Spinal cord (tissue), 10 donors: ENCODE results near the gene CCS. TPM values are rescaled to one million over a fixed set of nuclear protein-coding genes. Genes with fewer than 3 reads are reported as not detected.
"Not testable (repeated sequence)": the region's sequence is repeated elsewhere in the genome, so short reads cannot be mapped to it uniquely, and the experiment has no call there.

ENCODE experiments used
- DNase-seq, 6 donors: peaks; one replicate each; pipeline versions ENCODE4 v3.0.0 to v3.0.0-alpha.2; 2013 to 2015; ENCODE audit warnings: low spot score in 6 of 6, low read depth in 4 of 6
- H3K27ac ChIP-seq: one replicate; pipeline ENCODE4 v1.5.1; 2013; ENCODE audit warnings: low read depth, low read length, control low read depth
- H3K27me3 ChIP-seq: one replicate; pipeline ENCODE4 v1.6.1; 2013; ENCODE audit warnings: low read length; ENCODE audit not compliant: control insufficient read depth, insufficient read depth
- H3K36me3 ChIP-seq: one replicate; pipeline ENCODE4 v1.6.1; 2013; ENCODE audit warnings: low read length; ENCODE audit not compliant: control insufficient read depth, insufficient read depth
- H3K4me1 ChIP-seq: one replicate; pipeline ENCODE4 v1.6.1; 2013; ENCODE audit warnings: low read length; ENCODE audit not compliant: control insufficient read depth, insufficient read depth
- H3K4me3 ChIP-seq: one replicate; pipeline ENCODE4 v1.5.1; 2013; ENCODE audit warnings: low read depth, low read length, control low read depth
- H3K9me3 ChIP-seq: one replicate; pipeline ENCODE4 v1.6.1; 2013; ENCODE audit warnings: low read length; ENCODE audit not compliant: control insufficient read depth, insufficient read depth
- WGBS: methylation state at CpG from one replicate; pipeline ENCODE4 v1.1.5; 2013; ENCODE audit warnings: missing lambda C conversion rate; ENCODE audit not compliant: insufficient coverage; 5-methylcytosine and 5-hydroxymethylcytosine counted together
- polyA plus RNA-seq, 2 donors: library from polyadenylated mRNA; unstranded; fragments of 120-200 nt; gene quantifications; one replicate each; pipeline ENCODE4 v1.2.1, GENCODE V29; 2013; ENCODE audit not compliant: insufficient read length in 2 of 2
- total RNA-seq, 2 donors: library from RNA; depleted of rRNA in 1 of 2; stranded (reverse); fragments of 120-200 nt in 1 of 2; fragments of >200 nt in 1 of 2; gene quantifications; one replicate each; pipeline versions ENCODE4 v1.2.3 to v1.2.4, GENCODE V29; 2013 to 2014
- donor health status: healthy.

The CCS gene
- total and polyA plus RNA-seq, 4 donors: 17.0 to 81.4 (median 61.6) TPM

DNA sequence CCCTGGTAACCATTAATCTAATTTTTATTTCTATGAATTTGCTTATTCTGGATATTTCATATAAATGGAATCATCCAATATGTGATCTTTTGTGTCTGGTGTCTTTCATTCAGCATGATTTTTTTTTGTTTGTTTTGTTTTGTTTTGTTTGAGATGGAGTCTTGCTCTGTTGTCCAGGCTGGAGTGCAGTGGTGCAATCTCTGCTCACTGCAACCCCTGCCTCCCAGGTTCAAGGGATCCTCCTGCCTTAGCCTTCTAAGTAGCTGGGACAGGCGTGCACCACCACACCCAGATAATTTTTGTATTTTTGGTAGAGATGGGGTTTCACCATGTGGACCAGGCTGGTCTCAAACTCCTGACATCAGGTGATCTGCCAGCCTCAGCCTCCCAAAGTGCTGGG, 7.5 kb upstream of the CCS start:
- not testable (repeated sequence) for H3K4me3 ChIP-seq, H3K9me3 ChIP-seq, H3K4me1 ChIP-seq, DNase-seq, H3K27ac ChIP-seq, H3K36me3 ChIP-seq, H3K27me3 ChIP-seq
- WGBS: no CpG with 5 or more reads among the region's 1 CpG

- H3K4me1 ChIP-seq: no peaks in the 10 kb centered on the region
- H3K27ac ChIP-seq: no peak overlapping the region
- no peaks in the 10 kb centered on the region for H3K36me3 ChIP-seq
- no peak for DNase-seq
- WGBS: 71% methylated on average over 2 of the region's 2 CpGs
- peaks cover 10% of the 10 kb centered on the region for H3K9me3 ChIP-seq
- no peak overlapping the region for H3K4me3 ChIP-seq
- no peaks in the 10 kb centered on the region for H3K27me3 ChIP-seq
Measured at GRCh38 chr11:66586136-66586535, 6.8 kb upstream of the CCS start.

DNA sequence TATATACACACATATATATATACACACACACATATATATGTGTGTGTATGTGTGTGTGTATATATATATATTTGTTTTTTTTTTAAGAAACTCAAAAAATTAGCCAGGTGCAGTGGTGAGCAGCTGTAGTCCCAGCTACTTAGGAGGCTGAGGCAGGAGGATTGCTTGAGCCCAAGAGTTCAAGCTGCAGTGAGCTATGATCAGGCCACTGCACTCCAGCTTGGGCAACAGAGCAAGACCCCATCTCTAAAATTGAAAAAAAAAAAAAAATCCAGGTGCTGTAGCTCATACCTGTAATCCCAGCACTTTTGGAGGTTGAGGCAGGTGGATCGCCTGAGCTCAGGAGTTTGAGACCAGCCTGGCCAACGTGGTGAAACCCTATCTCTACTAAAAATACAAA, 3.7 kb upstream of the CCS start:
- DNase-seq, H3K4me3 ChIP-seq, H3K36me3 ChIP-seq, H3K9me3 ChIP-seq, H3K27ac ChIP-seq, H3K27me3 ChIP-seq: not testable (repeated sequence)
- WGBS: 100% methylated on average over 1 of the region's 2 CpGs
- peaks cover 24% of the 10 kb centered on the region for H3K4me1 ChIP-seq

- H3K27ac ChIP-seq: no peak overlapping the region
- no peaks in the 10 kb centered on the region for H3K27me3 ChIP-seq
- 82% methylated on average over 5 of the region's 7 CpGs for WGBS
- no peaks in the 10 kb centered on the region for H3K36me3 ChIP-seq
- peaks cover 10% of the 10 kb centered on the region for H3K9me3 ChIP-seq
- no peak overlapping the region for H3K4me3 ChIP-seq
- no peak for DNase-seq
- H3K4me1 ChIP-seq: peaks cover 31% of the 10 kb centered on the region
Measured at GRCh38 chr11:66589996-66590675, 2.8 kb upstream of the CCS start.

DNA sequence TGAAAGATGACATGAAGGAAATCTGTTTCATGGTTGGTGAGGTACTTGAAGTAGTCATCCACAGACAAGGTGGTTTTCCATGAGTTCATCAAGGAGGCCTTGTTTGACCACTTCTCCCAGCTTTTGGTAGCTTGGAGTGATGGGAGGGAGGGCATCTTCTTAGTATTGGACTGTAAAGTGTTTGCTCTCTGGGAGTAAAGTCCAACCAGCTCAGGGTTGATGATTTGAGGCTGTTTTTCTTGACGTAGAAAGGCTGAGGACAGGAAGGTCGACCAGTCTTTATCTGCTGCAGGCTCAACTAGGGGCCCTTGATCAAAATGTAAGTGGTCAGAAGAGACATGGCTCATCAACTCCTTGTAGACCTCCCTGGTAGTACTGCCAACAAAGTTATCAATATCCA, 1.8 kb upstream of the CCS start:
- DNase-seq: no peak
- H3K9me3 ChIP-seq: peaks cover 10% of the 10 kb centered on the region
- H3K4me1 ChIP-seq: peaks cover 41% of the 10 kb centered on the region
- no peaks in the 10 kb centered on the region for H3K36me3 ChIP-seq
- WGBS: 100% methylated on average over 1 of the region's 2 CpGs
- H3K27me3 ChIP-seq: no peaks in the 10 kb centered on the region
- no peak overlapping the region for H3K27ac ChIP-seq
- H3K4me3 ChIP-seq: no peak overlapping the region

DNA sequence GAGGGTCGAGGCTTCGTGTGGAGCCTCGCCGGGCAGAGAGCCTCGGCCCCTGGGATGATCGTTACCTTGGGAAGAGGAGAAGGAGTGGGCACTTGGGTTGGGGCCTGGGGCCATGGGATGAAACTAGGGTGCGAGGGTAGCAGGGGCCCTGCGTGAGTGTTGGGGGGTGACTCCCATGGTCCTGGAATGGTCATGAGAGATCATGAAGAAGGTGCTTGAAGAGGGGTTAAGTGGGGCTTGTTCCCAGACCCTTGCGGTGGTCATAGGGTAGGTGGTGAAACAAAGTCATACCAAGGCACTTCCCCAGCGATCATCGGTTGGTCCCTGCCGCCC, 284 bp downstream of the CCS start:
- H3K27ac ChIP-seq: peak overlapping the region; percentile 88
- H3K27me3 ChIP-seq: no peaks in the 10 kb centered on the region
- WGBS: 17% methylated on average over 9 of the region's 12 CpGs
- peaks cover 10% of the 10 kb centered on the region for H3K9me3 ChIP-seq
- H3K4me1 ChIP-seq: peaks cover 43% of the 10 kb centered on the region
- H3K4me3 ChIP-seq: peak overlapping the region; percentile 71
- DNase-seq: peak in 1 of 6 donors; percentile 29
- H3K36me3 ChIP-seq: peaks cover 4% of the 10 kb centered on the region

DNA sequence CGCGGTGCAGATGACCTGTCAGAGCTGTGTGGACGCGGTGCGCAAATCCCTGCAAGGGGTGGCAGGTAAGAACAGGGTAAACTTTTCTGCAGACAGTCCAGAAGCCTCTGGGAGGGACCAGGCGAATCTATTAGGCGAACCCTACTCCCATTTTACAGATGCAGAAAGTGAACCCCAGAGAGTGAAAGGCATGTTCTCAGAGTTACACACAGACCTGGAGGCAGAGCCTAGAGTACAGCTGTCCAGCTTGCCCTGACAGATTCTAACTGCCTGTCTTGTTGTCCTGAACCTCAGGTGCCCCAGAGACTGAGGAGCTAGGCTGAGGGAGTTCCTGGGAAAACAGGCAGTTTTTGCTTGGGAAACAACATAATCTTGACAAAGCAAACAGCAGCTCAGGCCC, 665 bp downstream of the CCS start:
- Histone ChIP-seq H3K4me1 (peaks cover 43% of the 10 kb centered on the region), H3K36me3 (peaks cover 4% of the 10 kb centered on the region), H3K27me3 (no peaks in the 10 kb centered on the region), H3K9me3 (peaks cover 10% of the 10 kb centered on the region), H3K27ac (no peak overlapping the region), H3K4me3 (peak overlapping the region; percentile 71)
- no peak for DNase-seq
- WGBS: 70% methylated on average over 5 of the region's 7 CpGs

DNA sequence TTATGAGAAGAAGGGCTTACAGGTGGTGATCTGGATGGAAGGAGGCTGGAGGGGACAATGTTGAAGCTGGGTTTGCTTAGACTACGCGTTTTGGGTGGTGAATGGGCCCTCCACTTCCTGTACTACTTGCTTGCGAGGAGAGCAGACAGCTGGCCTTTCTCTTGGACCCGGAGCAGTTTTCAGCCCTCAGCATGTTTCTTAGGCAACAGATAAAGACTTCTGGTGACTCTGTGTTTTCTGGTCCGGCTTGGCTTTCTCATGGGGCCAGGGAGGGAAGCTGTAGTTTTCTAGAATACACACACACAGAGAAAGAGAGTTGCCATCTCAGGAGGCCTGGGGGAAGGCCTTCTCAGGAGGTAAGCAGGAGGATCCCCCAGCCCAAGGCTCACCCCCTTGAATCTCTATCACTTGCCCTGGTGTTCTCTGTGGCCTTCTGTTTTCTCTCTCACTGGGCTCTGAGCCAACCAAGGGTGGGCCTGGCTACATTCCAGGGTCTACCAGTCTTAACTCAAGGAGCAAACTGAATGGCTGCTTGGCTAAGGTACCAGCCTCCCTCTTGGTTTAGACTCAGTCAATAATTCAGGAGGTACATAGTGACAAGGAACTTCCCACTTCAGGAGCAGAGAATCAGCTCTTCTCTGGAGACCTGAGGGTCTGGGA, 2.4 kb downstream of the CCS start:
- peak in 4 of 6 donors; percentile 13 to 78 (median 54) for DNase-seq
- peaks cover 20% of the 10 kb centered on the region for H3K36me3 ChIP-seq
- H3K27me3 ChIP-seq: no peaks in the 10 kb centered on the region
- H3K9me3 ChIP-seq: peaks cover 4% of the 10 kb centered on the region
- H3K4me3 ChIP-seq: no peak overlapping the region
- H3K27ac ChIP-seq: peak overlapping the region; percentile 84
- H3K4me1 ChIP-seq: peaks cover 43% of the 10 kb centered on the region
- 36% methylated on average over 4 of the region's 5 CpGs for WGBS

DNA sequence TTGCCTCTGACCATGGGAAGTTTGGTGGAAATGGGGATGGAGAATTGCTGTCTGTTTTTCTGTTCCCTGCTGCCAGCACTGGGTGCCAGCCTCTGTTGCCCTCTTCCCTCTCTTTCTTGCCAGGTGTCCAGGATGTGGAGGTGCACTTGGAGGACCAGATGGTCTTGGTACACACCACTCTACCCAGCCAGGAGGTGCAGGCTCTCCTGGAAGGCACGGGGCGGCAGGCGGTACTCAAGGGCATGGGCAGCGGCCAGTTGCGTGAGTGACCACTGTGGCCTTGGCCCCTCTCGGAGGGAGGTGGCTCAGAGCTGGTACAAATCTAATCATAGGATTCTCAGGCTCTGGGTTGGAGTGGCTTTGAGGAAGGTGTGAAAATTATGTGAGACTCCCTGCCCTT, 6.0 kb downstream of the CCS start:
- 98% methylated on average over 6 of the region's 6 CpGs for WGBS
- Histone ChIP-seq H3K4me1 (peaks cover 40% of the 10 kb centered on the region), H3K27ac (no peak overlapping the region), H3K36me3 (peaks cover 39% of the 10 kb centered on the region), H3K9me3 (no peaks in the 10 kb centered on the region), H3K27me3 (no peaks in the 10 kb centered on the region), H3K4me3 (no peak overlapping the region)
- DNase-seq: no peak

DNA sequence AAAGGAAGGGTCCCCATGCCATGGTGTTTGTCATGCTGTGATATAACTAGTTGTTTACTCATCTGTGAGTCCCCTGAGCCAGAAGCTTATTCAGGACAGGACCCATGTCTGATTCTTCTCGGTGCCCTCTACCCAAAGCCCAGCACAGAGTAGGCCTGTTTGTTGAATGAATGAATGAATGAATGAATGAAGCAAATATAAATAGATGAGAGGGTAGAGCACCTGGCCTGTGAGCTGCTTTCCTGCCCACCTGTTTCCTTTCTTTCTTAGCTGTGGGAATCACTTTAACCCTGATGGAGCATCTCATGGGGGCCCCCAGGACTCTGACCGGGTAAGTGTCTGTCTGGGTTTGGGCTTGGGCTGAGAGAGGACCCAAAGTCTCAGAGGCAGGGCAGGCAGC, 7.2 kb downstream of the CCS start:
- Histone ChIP-seq H3K27me3 (no peaks in the 10 kb centered on the region), H3K27ac (no peak overlapping the region), H3K4me3 (no peak overlapping the region), H3K4me1 (peaks cover 30% of the 10 kb centered on the region), H3K9me3 (no peaks in the 10 kb centered on the region), H3K36me3 (peaks cover 50% of the 10 kb centered on the region)
- WGBS: 75% methylated on average over 1 of the region's 2 CpGs
- no peak for DNase-seq
